Measurements from ENCODE around the gene HES5. TPM values are rescaled to one million over a fixed set of nuclear protein-coding genes. Genes with fewer than 3 reads are reported as not detected.

HES5 gene
- not detected in 2 replicates for total RNA-seq (2013; cell fraction: nucleolus; rRNA removed)
- total RNA-seq (2014; rRNA removed) (0.22 TPM in 1 of 2 replicates, not detected in the other), total RNA-seq (2014; rRNA removed; fragmentation: Illumina TruSeq; extraction: Trizol) (not detected in 2 replicates), total RNA-seq (2021) (0.15 TPM in 1 of 2 replicates, not detected in the other), polyA plus RNA-seq (2011; rRNA removed) (not detected in 2 replicates), polyA plus RNA-seq (2014; fragmentation: Illumina TruSeq; extraction: Trizol) (not detected in 2 replicates), polyA plus RNA-seq (2014; fragmentation: Nextera tagmentation; extraction: Ambion mirVana) (not detected), polyA plus RNA-seq (2014; rRNA removed) (0.12 TPM in 1 of 2 replicates, not detected in the other), polyA plus RNA-seq (2016; fragmentation: Nextera tagmentation; extraction: Ambion mirVana) (not detected), polyA minus RNA-seq (2011; rRNA and poly(A)+ RNA removed) (not detected in 2 replicates), Bru-seq, nascent RNA (not detected), BruChase-seq, experiment 1, labeled RNA remaining after a 6-hour chase (not detected), BruChase-seq, experiment 2, labeled RNA remaining after a 2-hour chase (percentile 26 among the genes with signal in this experiment)
- not detected for polyA plus RNA-seq (2011; ENCODE audit: low read depth)
- polyA plus RNA-seq (2011; cell fraction: cytosol; rRNA removed) = not detected in 2 replicates
- not detected in 2 replicates for polyA plus RNA-seq (2011; cell fraction: nucleus; rRNA removed)
- not detected in 2 replicates for polyA plus RNA-seq (2012)
- not detected in 2 replicates for polyA minus RNA-seq (2011; cell fraction: cytosol; rRNA and poly(A)+ RNA removed)
- not detected in 2 replicates for polyA minus RNA-seq (2011; cell fraction: nucleus; rRNA and poly(A)+ RNA removed)
- long read RNA-seq, experiment 1 = 0 reads
- long read RNA-seq, experiment 2 = 0 reads

GRCh38 chr1:2529784-2530512, at the start of gene HES5:
HES5 (minus strand) TSS chr1:2530263; CDS start chr1:2530164, 99 bp downstream.
- BruUV-seq (replicated peaks) = no TSS peak
- H3K4me1 ChIP-seq (ENCODE audit: control insufficient read depth, insufficient read depth, low read length) = peaks cover 17% of the 10 kb centered on the region
- peaks cover 11% of the 10 kb centered on the region for H3K79me2 ChIP-seq (ENCODE audit: control insufficient read depth, insufficient read depth, low read length)
- SMC1A ChIA-PET (ENCODE audit: uncharacterized antibody, unreplicated experiment) = no interaction called here
- H3K9me3 ChIP-seq (replicated peaks; ENCODE audit: control insufficient read depth, insufficient read depth, low read length) = no peaks in the 10 kb centered on the region
- FAIRE-seq (no peak), ATAC-seq (no peak), DNase-seq (ENCODE audit: low read depth, low spot score) (no peak)
- H3K4me2 ChIP-seq (ENCODE audit: control insufficient read depth, insufficient read depth) = peak within 1 kb of the TSS; percentile 53
- POLR2A ChIA-PET = interaction anchor here (1.6 kb wide), 1 partner anchor 15 kb away, joined by 4 read pairs; no protein-coding TSS in a partner anchor
- H3K9ac ChIP-seq (ENCODE audit: control insufficient read depth, insufficient read depth, low read length) = no peak within 1 kb of the TSS
- TF ChIP-seq HDAC6 (IDR thresholded peaks at IDR 0.05; ENCODE audit: unreplicated experiment) (peak; percentile 76), BCL3 (IDR thresholded peaks at IDR 0.05; ENCODE audit: borderline replicate concordance, insufficient read depth, low read depth, low read length, poor library complexity, severe bottlenecking) (no peak), SMAD1 (IDR thresholded peaks at IDR 0.05; ENCODE audit: low read depth, partially characterized antibody) (no peak), SUZ12 (IDR thresholded peaks at IDR 0.05; ENCODE audit: unreplicated experiment) (peak; percentile 91), GABPA (IDR thresholded peaks at IDR 0.05; ENCODE audit: low read depth) (no peak)
- WGBS (ENCODE audit: insufficient coverage, insufficient replicate concordance, low lambda C conversion rate, missing lambda C conversion rate) = 4% methylated on average over 70 of the region's 91 CpGs
- intact Hi-C loops (cut with micrococcal nuclease; ENCODE audit: unreplicated experiment) (no loop called here), in situ Hi-C loops (cut with MboI) (loop anchor here (10.0 kb wide), 1 partner anchor 325 kb away; no protein-coding TSS in a partner anchor)
- H2AFZ ChIP-seq (ENCODE audit: control insufficient read depth, low read depth, low read length) = peak within 1 kb of the TSS; percentile 44; the same call in 1 of the 2 replicates
- no peak within 1 kb of the TSS for H3K27ac ChIP-seq (ENCODE audit: control insufficient read depth, insufficient read depth)
- H3K4me3 ChIP-seq = peak within 1 kb of the TSS; percentile 5; the same call in 1 of the 2 replicates
- CTCF ChIA-PET = interaction anchor here (1.5 to 1.6 kb wide), 2 partner anchors 16 to 115 kb away, joined by 3 to 5 read pairs; no protein-coding TSS in a partner anchor
- H3K27me3 ChIP-seq (replicated peaks in 1 of 2; ENCODE audit: control insufficient read depth in 2 of 2, insufficient read depth in 2 of 2, low read length in 1 of 2) = peaks cover 6 to 19% of the 10 kb centered on the region in 2 experiments
- no peaks in the 10 kb centered on the region for H3K36me3 ChIP-seq (ENCODE audit: control insufficient read depth in 2 of 2, insufficient read depth in 2 of 2, low read length in 1 of 2)
- RAD21 ChIA-PET (ENCODE audit: unreplicated experiment) = no interaction called here
- H4K20me1 ChIP-seq (ENCODE audit: control insufficient read depth, insufficient read depth) = no peaks in the 10 kb centered on the region
